B cell (primary cell): Measurements from ENCODE around the gene PEX7. TPM values are rescaled to one million over a fixed set of nuclear protein-coding genes. Genes with fewer than 3 reads are reported as not detected.

ENCODE experiments used
- ATAC-seq: fragments of 200-7000 bp; cut with Tn5 transposase; one replicate; pipeline ENCODE4 v1.10.0; 2021; ENCODE audit warnings: low read depth, mild to moderate bottlenecking, moderate number of reproducible peaks, moderate library complexity
- CTCF ChIA-PET: fragments of 350-600 bp; sonication (Branson Sonifier 250); formaldehyde crosslinking; loops from one replicate; lab custom pipeline; 2021; ENCODE audit warnings: antibody characterized with exemption, inconsistent platforms; lab: Charles Lee
- POLR2A ChIA-PET: fragments of 350-600 bp; sonication (Branson Sonifier 250); formaldehyde crosslinking; loops from one replicate; lab custom pipeline; 2021; ENCODE audit warnings: antibody characterized with exemption; lab: Charles Lee
- DNase-seq: peaks from one replicate; pipeline ENCODE4 v3.0.0; 2013
- H2AFZ ChIP-seq: 2 replicates; pipeline ENCODE4 v1.6.1; 2012; ENCODE audit warnings: mild to moderate bottlenecking, low read depth, low read length; ENCODE audit not compliant: insufficient read depth, poor library complexity, severe bottlenecking
- H3K27ac ChIP-seq, 2 donors: 1 replicate in 1 of 2; 2 replicates in 1 of 2; pipeline ENCODE4 v1.5.1; 2012 to 2013; ENCODE audit warnings: low read length in 2 of 2, mild to moderate bottlenecking in 2 of 2, moderate library complexity in 1 of 2
- H3K27me3 ChIP-seq, 4 experiments: fragments of 200-600 bp in 1 of 4; sonication (generic) in 1 of 4; replicated peaks in 1 of 4; 1 replicate in 2 of 4; 2 replicates in 2 of 4; pipeline versions ENCODE4 v1.6.1 to v1.7.0; 2013 to 2016; ENCODE audit warnings: low read length in 3 of 4, mild to moderate bottlenecking in 2 of 4, mixed read lengths in 1 of 4, moderate library complexity in 1 of 4; ENCODE audit not compliant: insufficient read depth in 4 of 4, control insufficient read depth in 3 of 4; ENCODE audit errors: control extremely low read depth in 1 of 4
- H3K36me3 ChIP-seq, 2 experiments: replicated peaks in 1 of 2; 1 replicate in 1 of 2; 2 replicates in 1 of 2; pipeline versions ENCODE4 v1.6.1 to v1.7.1; 2013; ENCODE audit warnings: low read length in 1 of 2; ENCODE audit not compliant: insufficient read depth in 2 of 2, control insufficient read depth in 1 of 2; ENCODE audit errors: control extremely low read depth in 1 of 2, extremely low read depth in 1 of 2
- H3K4me1 ChIP-seq, 2 donors: fragments of 200-600 bp in 1 of 2; sonication (generic) in 1 of 2; 1 replicate in 1 of 2; 2 replicates in 1 of 2; pipeline versions ENCODE4 v1.5.1 to v1.6.1; 2013 to 2017; ENCODE audit warnings: low read length in 2 of 2; ENCODE audit not compliant: control insufficient read depth in 2 of 2, insufficient read depth in 2 of 2
- H3K4me2 ChIP-seq: replicated peaks from 2 replicates; pipeline ENCODE3; 2012; ENCODE audit warnings: mild to moderate bottlenecking, low read depth, low read length; ENCODE audit not compliant: poor library complexity, severe bottlenecking
- H3K4me3 ChIP-seq, 5 experiments: fragments of 200-600 bp in 1 of 5; sonication (generic) in 1 of 5; 1 replicate in 3 of 5; 2 replicates in 2 of 5; pipeline versions ENCODE4 v1.5.1 to v1.7.0; 2011 to 2016; ENCODE audit warnings: low read length in 4 of 5, mild to moderate bottlenecking in 4 of 5, low read depth in 2 of 5, control low read depth in 1 of 5, moderate library complexity in 1 of 5; ENCODE audit not compliant: insufficient read depth in 1 of 5; ENCODE audit errors: control extremely low read depth in 1 of 5, extremely low read depth in 1 of 5
- H3K79me2 ChIP-seq: fragments of 200-600 bp; sonication (generic); one replicate; pipeline ENCODE4 v1.6.0; 2016; ENCODE audit warnings: low read length; ENCODE audit not compliant: control insufficient read depth, insufficient read depth
- H3K9ac ChIP-seq: fragments of 200-600 bp; sonication (generic); 2 replicates; pipeline ENCODE4 v1.6.1; 2017; ENCODE audit warnings: mild to moderate bottlenecking, low read length, moderate library complexity
- H3K9me3 ChIP-seq, 3 donors: one replicate each; pipeline versions ENCODE4 v1.6.1 to v1.7.1; 2013; ENCODE audit warnings: low read length in 2 of 3; ENCODE audit not compliant: control insufficient read depth in 2 of 3, insufficient read depth in 1 of 3; ENCODE audit errors: control extremely low read depth in 1 of 3
- H4K20me1 ChIP-seq: 2 replicates; pipeline ENCODE4 v1.6.0; 2012; ENCODE audit warnings: mild to moderate bottlenecking, low read length; ENCODE audit not compliant: insufficient read depth, control insufficient read depth, poor library complexity, severe bottlenecking
- H3K27ac Mint-ChIP-seq: one replicate; pipeline ENCODE4 v1.8.0; 2021; ENCODE audit warnings: mixed read lengths
- H3K27me3 Mint-ChIP-seq: one replicate; pipeline ENCODE4 v1.8.0; 2021; ENCODE audit warnings: mixed read lengths
- H3K4me1 Mint-ChIP-seq: one replicate; pipeline ENCODE4 v1.8.0; 2021; ENCODE audit warnings: mixed read lengths
- H3K4me3 Mint-ChIP-seq: one replicate; pipeline ENCODE4 v1.8.0; 2021; ENCODE audit warnings: mixed read lengths
- H3K9me3 Mint-ChIP-seq: one replicate; pipeline ENCODE4 v1.8.0; 2022; ENCODE audit warnings: mixed read lengths; ENCODE audit not compliant: insufficient read depth
- CTCF ChIP-seq: fragments of 200-600 bp; IDR thresholded peaks from one replicate; pipeline ENCODE4 v1.8.0; 2022; ENCODE audit warnings: antibody characterized with exemption, mild to moderate bottlenecking
- EZH2 ChIP-seq: IDR thresholded peaks from 2 replicates; pipeline ENCODE4 v1.6.1; 2012; ENCODE audit warnings: borderline replicate concordance, low read depth, mild to moderate bottlenecking, moderate library complexity, low read length; ENCODE audit not compliant: insufficient read depth, poor library complexity, severe bottlenecking
- WGBS: methylation state at CpG from one replicate; pipeline ENCODE4 v1.1.5; 2013; ENCODE audit warnings: missing lambda C conversion rate; ENCODE audit not compliant: insufficient coverage; 5-methylcytosine and 5-hydroxymethylcytosine counted together
- intact Hi-C: fragments of 100-400 bp; cut with micrococcal nuclease; formaldehyde crosslinking; loops from one replicate; pipeline ENCODE4 v1.10.0; 2022
- polyA plus RNA-seq: library from polyadenylated mRNA; depleted of rRNA; stranded (reverse); fragments of >200 nt; gene quantifications from 2 replicates; pipeline ENCODE4 v1.2.3, GENCODE V29; 2012
- total RNA-seq, 2 donors: library from RNA; stranded (reverse); fragments of 120-200 nt in 1 of 2; gene quantifications; 1 replicate in 1 of 2; 2 replicates in 1 of 2; pipeline versions ENCODE4 v1.2.3 to v1.2.4, GENCODE V29; 2013 to 2022

Gene PEX7
- total and polyA plus RNA-seq, 2 donors (not counting 1 experiment from before 2014, with no cell fraction given) = 3.9 TPM

DNA sequence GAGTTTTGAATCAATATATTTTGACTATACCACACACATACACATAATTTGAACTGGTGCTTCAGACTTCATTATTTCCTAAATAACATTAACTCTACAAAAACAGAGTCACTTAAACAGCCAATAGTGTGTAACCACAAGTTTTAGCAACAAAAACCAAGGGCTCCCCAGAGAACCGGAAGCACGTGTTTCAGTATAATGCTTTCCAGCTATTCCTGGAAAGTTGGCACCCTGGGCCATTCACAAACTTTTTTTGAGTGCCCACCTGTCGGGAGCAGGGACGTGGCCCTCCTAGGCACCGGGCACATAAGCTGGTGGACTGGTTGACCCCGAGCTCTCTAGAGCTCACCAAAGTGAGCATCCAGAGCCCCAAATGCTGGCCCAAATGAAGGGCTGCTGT, 97.8 kb downstream of the PEX7 start:
- WGBS = 2% methylated on average over 6 of the region's 6 CpGs
- ATAC-seq = no peak
- intact Hi-C loops = loop anchor here (10.0 kb wide), 2 partner anchors 95 to 125 kb away; partner anchors contain the start of genes MAP3K5 and PEX7

More for the DNA sequence above, 97.8 kb downstream of the PEX7 start:
- Histone ChIP-seq H3K36me3 (no peaks in the 10 kb centered on the region), H3K4me3 (peak overlapping the region; percentile 35 to 64 (median 51)), H3K9me3 (peaks cover 0 to 27% (median 0%) of the 10 kb centered on the region in 3 donors), H3K27ac (no peak overlapping the region), H3K4me2 (peak overlapping the region; percentile 98), H3K27me3 (peaks cover 0 to 57% (median 32%) of the 10 kb centered on the region in 4 experiments), H3K4me1 (peaks cover 33 to 38% of the 10 kb centered on the region in 2 donors), H3K79me2 (no peaks in the 10 kb centered on the region), H3K9ac (peak overlapping the region; percentile 66), H2AFZ (peak overlapping the region; percentile 60), H4K20me1 (no peaks in the 10 kb centered on the region)
- H3K4me3 Mint-ChIP-seq = peak overlapping the region; percentile 77
- ChIA-PET POLR2A (no interaction called here), CTCF (interaction anchor here (1.1 to 2.6 kb wide), 3 partner anchors 98 to 1056 kb away, joined by 3 to 6 read pairs (median 4); partner anchors contain the start of gene PEX7)
- TF ChIP-seq CTCF (no peak), EZH2 (no peak)
- DNase-seq = no peak
- H3K4me1 Mint-ChIP-seq = peaks cover 30% of the 10 kb centered on the region
- H3K27me3 Mint-ChIP-seq = peaks cover 42% of the 10 kb centered on the region
- H3K27ac Mint-ChIP-seq = no peak overlapping the region
- no peaks in the 10 kb centered on the region for H3K9me3 Mint-ChIP-seq
